Stomach (tissue), 4 donors: ENCODE measurements around the gene ASCC2.
"Not testable (repeated sequence)": the region's sequence is repeated elsewhere in the genome, so short reads cannot be mapped to it uniquely, and the experiment has no call there.

Experiments
- EP300 ChIP-seq: sonication (generic); formaldehyde crosslinking; IDR thresholded peaks from one replicate; pipeline ENCODE4 v1.6.1; 2017; ENCODE audit warnings: antibody characterized with exemption
- POLR2AphosphoS5 ChIP-seq, 3 donors: sonication (generic); formaldehyde crosslinking; IDR thresholded peaks; one replicate each; pipeline ENCODE4 v1.6.1; 2016; ENCODE audit warnings: antibody characterized with exemption in 3 of 3

DNA sequence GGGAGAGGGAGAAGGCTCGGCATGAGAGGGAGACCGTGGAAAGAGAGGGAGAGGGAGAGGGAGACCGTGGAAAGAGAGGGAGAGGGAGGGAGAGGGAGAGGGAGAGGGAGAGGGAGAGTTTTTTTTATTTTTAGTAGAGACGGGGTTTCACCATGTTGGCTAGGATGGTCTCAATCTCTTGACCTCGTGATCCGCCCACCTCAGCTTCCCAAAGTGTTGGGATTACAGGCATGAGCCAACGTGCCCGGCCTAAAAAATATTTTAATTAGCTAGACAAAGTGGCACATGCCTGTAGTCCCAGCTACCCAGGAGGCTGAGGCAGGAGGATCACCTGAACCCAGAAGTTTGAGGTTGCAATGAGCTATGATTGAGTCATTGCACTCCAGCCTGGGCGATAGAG, 21.0 kb upstream of the ASCC2 start:
- TF ChIP-seq EP300; POLR2AphosphoS5 (IDR thresholded peaks at IDR 0.05): not testable (repeated sequence)
